A549 treated with GW870086 at 1 μM for 4 hours (cell line): ENCODE data around the gene NKTR. TPM values are rescaled to one million over a fixed set of nuclear protein-coding genes. Genes with fewer than 3 reads are reported as not detected.

Source experiments
- total RNA-seq: library from RNA; stranded (reverse); fragments of 200-300 nt; extraction: Qiagen RNA extraction; gene quantifications from 5 replicates; pipeline ENCODE4 v1.2.3, GENCODE V29; 2022; ENCODE audit warnings: low read depth

NKTR gene
- total RNA-seq: 6.3 to 11.8 TPM (median 11.3 TPM) in 5 replicates

DNA sequence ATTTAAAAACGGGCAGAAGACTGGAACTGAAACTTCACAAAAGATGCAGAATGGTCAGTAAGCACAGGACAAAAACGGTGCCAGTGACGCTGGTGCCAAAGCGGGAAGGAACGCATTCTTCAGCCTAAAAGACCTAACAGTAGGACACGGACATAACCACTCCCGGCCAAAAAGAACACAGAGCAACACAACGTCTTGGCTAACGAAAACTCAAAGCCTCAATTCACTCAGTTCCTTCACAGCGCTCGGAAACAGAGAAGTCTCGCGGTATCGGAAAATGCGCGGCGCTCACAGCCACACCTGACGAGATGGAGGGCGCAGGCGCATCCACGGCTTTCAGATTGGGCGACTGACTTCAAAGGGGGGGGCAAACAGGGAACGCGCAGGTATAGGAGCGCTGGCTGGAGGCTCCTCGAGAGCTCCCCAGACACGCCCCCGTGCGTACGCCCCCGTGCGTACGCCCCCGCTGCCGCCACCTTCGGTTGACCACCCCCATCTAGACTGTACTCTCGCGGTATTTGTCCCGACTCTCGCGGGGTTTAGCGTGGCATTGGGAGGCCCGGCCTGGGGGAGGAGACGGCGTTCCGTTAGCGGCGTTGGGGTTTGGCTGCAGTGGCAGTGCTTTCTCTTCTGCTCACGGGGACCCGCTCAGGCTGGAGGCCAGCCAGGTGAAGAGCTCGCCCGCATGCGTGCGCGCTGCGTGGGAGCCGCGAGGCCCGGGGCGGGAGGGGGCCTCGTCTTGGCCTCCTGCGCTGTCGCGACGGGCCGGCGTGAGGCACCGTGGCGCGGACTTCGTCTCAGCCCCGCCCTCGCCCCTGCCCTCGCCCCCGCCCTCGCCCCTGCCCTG is at the start of gene NKTR:
NKTR (plus strand) TSS at position 576 of the 847 bp plus-strand sequence. CDS start 321 bp downstream, outside the sequence.

DNA sequence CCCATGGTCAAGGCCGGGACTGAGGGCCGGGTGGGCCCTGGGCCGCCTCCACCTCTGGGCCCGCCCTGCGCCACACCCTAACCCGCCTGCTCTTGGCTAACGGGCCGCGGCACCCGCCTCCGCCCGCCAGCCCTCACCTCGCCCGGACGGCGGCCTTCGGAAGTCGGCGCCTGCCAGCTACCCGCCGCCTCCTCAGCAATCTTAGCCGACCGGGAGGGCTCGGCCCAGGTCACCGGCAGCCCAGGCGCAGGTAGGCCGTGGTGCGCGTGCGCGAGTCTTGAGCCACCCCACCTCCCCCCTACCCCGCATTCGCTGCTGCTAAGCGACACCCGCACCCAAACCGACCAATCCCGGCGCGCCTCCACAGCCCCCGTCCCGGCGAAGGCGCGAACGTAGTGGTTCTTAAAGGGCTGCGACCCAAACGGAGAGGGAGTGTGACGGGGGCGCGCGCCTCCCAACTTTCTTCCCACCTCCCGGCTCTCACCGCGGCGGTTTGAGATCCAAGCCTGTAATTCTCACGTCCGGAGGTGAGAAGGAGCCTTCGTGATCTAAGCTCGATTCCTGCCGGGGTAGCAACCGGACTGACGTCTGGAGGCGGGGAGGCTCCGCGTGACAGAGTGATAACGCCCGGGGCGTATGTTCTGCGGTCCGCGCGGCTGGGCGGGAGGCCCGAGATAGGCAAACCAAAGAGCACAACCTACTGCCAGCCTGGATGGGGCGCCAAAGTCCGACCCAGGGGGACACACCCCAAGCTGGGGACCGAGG is 18.6 kb upstream of the NKTR start, which contains the start of gene SEC22C:
SEC22C (minus strand) TSS at position 259 of the 765 bp plus-strand sequence. CDS start 12,921 bp downstream, outside the sequence.

DNA sequence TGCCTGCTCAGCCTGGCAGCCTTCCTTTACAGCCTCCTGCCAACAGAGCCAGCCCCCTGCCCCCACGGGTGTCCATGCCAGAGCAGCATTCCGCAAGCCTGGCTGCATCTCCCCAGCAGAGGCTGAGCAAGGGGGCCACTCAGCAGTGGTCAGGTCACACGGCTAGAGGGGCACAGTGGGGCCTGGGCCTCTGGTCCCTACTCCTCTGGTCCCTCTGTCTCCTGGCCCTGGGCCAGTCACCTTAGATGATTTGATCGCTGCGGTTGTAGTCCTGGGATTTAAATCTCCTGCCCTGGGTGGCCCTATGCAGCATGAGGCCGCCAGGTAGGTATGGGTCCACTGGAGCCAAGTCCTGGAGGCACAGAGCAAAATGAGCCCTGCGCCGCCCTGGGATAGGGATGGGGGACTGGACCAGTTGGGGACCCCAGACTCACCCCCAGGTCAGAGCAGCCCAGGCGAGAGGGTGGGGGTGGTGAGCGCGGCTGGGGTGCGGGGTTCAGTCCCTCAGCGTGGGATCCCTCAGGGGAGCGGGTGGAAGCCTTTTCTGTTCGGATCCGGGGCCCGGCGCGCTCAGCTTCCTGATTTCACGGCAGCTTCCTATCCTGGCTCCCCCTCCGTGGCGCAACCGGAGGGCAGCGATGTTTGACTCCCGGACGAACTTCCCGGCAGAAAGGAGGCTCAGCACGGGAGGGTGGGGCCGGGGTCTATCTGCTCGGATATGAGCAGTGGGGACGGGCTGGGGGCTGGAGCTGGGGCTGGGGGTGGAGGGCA is 53.3 kb downstream of the NKTR start, which contains the start of gene ZBTB47:
ZBTB47 (plus strand) TSS at position 138 of the 771 bp plus-strand sequence. CDS start 4,659 bp downstream, outside the sequence.

DNA sequence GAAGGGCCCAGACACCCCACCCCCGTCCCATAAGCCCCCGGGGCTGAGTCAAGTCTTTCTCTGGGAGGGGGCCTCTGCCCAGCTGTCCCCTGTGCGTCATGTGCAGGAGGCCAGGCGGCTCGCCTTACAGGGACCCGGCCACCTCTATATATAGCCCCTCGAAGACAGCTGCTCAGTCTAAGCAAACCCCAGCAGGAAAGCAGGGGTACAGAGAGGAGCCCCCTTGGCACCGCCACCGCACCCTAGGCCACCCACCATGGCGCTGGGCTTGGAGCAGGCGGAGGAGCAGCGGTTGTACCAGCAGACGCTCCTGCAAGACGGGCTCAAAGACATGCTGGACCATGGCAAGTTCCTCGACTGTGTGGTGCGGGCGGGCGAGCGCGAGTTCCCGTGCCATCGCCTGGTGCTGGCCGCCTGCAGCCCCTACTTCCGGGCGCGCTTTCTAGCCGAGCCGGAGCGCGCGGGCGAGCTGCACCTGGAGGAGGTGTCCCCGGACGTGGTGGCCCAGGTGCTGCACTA is 84.9 kb downstream of the NKTR start, which contains the start of gene KLHL40:
KLHL40 (plus strand) TSS at position 175 of the 519 bp plus-strand sequence; CDS start at position 257, 82 bp downstream.

Other genes starting within 250 kb of the NKTR start
- gene LYZL4, start 190.1 kb upstream of the NKTR start, total RNA-seq: not detected in 5 replicates
- gene VIPR1, start 98.0 kb upstream of the NKTR start, total RNA-seq: 0.31 to 0.94 TPM (median 0.65 TPM) in 5 replicates
- gene SEC22C, start 18.7 kb upstream of the NKTR start, total RNA-seq: 29.7 to 35.1 TPM (median 32.8 TPM) in 5 replicates
- 15.8 to 21.8 TPM (median 18.4 TPM) in 5 replicates for gene SS18L2, start 9.8 kb upstream of the NKTR start, total RNA-seq
- gene ZBTB47, start 53.0 kb downstream of the NKTR start, total RNA-seq: 4.6 to 6.6 TPM (median 5.7 TPM) in 5 replicates
- gene KLHL40, start 84.9 kb downstream of the NKTR start, total RNA-seq: not detected in 5 replicates
- 0.31 TPM in 1 of 5 replicates, not detected in the others for gene HHATL, start 102.1 kb downstream of the NKTR start, total RNA-seq
- 0.41 to 0.61 TPM (median 0.46 TPM) in 5 replicates for gene CCDC13, start 172.6 kb downstream of the NKTR start, total RNA-seq
- 66.9 to 98.4 TPM (median 77.9 TPM) in 5 replicates for gene HIGD1A, start 203.8 kb downstream of the NKTR start, total RNA-seq
- gene ACKR2, start 208.8 kb downstream of the NKTR start, total RNA-seq: 0.08 to 0.10 TPM in 2 of 5 replicates, not detected in the others